ENCODE measurements around the gene NUDT2. TPM values are rescaled to one million over a fixed set of nuclear protein-coding genes. Genes with fewer than 3 reads are reported as not detected.
A peak's percentile ranks its signal among the peaks of the same experiment; 100 is the strongest.
"Not testable (repeated sequence)": the region's sequence is repeated elsewhere in the genome, so short reads cannot be mapped to it uniquely, and the experiment has no call there.

NUDT2 gene
- total RNA-seq (2014; rRNA removed; shearing (Covaris generic); ENCODE audit: low replicate concordance), result 10.4 and 14.2 TPM in 2 replicates

DNA sequence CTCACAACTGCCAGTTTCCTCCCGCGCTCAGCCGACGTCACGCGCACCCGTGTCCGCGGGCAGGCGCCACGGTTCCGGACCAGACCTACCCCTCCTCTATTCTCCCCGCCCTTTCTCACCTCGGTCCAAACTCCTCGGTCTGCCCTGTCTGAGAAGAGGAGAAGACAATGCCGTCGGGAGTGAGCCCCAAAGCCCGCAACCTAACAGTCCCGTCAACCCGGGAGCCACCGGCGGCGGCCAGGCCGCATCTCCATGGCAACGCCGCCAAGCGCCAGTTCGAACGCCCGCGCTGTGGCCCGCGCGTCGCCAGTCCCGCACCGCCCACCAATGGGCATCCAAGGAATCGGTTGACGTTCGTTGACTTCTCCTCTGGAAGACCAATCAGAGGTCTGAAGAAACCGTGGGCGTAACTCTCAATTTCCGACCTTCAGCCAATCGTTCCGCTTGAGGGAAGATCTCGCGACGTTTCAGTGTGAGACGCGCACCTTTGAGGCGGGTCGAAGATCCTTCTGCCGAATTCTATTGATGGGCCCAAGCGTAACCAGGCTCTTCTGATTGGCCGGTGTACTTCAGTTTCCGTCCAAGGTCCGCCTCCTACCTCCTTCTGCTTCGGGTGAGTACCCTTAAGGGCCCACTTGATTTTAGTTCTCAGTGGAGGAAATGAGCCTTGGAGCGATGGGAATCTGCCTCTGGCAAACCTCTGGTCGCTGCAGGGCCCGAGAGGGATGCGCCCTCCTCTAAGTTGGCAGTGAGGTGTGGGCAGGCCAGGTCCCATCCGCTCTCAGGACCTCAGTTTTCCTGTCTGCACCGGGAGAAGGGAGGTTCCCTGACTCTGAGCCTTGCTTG lies at the start of gene NUDT2, which contains the start of gene KIF24:
NUDT2 (plus strand) TSS at position 583 of the 846 bp plus-strand sequence. CDS start 9,471 bp downstream, outside the sequence.
KIF24 (minus strand) TSS at position 282 of the 846 bp plus-strand sequence. CDS start 17,922 bp downstream, outside the sequence.
- peaks cover 55% of the 10 kb centered on the region for H3K79me2 ChIP-seq (ENCODE audit: low read length)

DNA sequence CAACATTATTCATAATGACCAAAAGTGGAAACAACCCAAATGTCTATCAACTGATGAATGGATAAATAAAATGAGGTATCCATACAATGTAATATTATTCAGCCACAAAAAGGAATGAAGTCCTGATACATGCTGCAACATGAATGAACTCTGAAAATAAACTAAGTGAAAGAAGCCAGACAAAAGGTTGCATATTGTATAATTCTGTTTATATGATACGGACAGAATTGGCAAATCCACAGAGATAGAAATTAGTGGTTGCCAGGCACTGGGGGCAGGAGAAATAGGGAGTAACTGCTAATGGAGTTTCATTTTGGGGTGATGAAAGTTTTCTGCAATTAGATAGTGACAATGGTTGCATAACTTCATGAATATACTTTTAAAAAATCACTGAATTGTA lies 47.3 kb upstream of the NUDT2 start:
- Histone ChIP-seq H3K9me2 (replicated peaks; ENCODE audit: insufficient read depth, low read length) (no peaks in the 10 kb centered on the region), H3K4me2 (ENCODE audit: low read depth, low read length, poor library complexity, severe bottlenecking) (no peak overlapping the region), H3K27me3 (ENCODE audit: low read length) (no peaks in the 10 kb centered on the region), H3K4me3 (ENCODE audit: low read length) (no peak overlapping the region), H3K79me2 (ENCODE audit: low read length) (no peaks in the 10 kb centered on the region), H2AFZ (ENCODE audit: low read length) (no peak overlapping the region), H3K27ac (ENCODE audit: low read length) (no peak overlapping the region), H4K20me1 (ENCODE audit: insufficient read depth, low read depth, low read length) (no peaks in the 10 kb centered on the region), H3K4me1 (ENCODE audit: low read length) (peaks cover 8% of the 10 kb centered on the region), H3K9me3 (ENCODE audit: low read length) (no peaks in the 10 kb centered on the region), H3K9ac (ENCODE audit: low read length) (no peak overlapping the region), H3K36me3 (ENCODE audit: insufficient read depth, low read length) (peaks cover 10% of the 10 kb centered on the region; the same call in 1 of the 2 replicates)
- no peak for DNase-seq

More for the DNA sequence above, at the start of gene NUDT2, which contains the start of gene KIF24:
- H3K27ac ChIP-seq (ENCODE audit: low read length), result peak within 1 kb of the TSS; percentile 80
- DNase-seq, result peak; percentile 100
- no peaks in the 10 kb centered on the region for H3K36me3 ChIP-seq (ENCODE audit: insufficient read depth, low read length)
- peak within 1 kb of the TSS; percentile 95 for H3K9ac ChIP-seq (ENCODE audit: low read length)
- peaks cover 49% of the 10 kb centered on the region for H3K4me1 ChIP-seq (ENCODE audit: low read length)
- no peaks in the 10 kb centered on the region for H3K27me3 ChIP-seq (ENCODE audit: low read length)
- peak within 1 kb of the TSS; percentile 97 for H3K4me2 ChIP-seq (ENCODE audit: low read depth, low read length, poor library complexity, severe bottlenecking)
- H4K20me1 ChIP-seq (ENCODE audit: insufficient read depth, low read depth, low read length), result no peaks in the 10 kb centered on the region
- H3K9me2 ChIP-seq (replicated peaks; ENCODE audit: insufficient read depth, low read length), result no peaks in the 10 kb centered on the region
- peak within 1 kb of the TSS; percentile 83 for H2AFZ ChIP-seq (ENCODE audit: low read length)
- H3K4me3 ChIP-seq (ENCODE audit: low read length), result peak within 1 kb of the TSS; percentile 90
- H3K9me3 ChIP-seq (ENCODE audit: low read length), result no peaks in the 10 kb centered on the region

DNA sequence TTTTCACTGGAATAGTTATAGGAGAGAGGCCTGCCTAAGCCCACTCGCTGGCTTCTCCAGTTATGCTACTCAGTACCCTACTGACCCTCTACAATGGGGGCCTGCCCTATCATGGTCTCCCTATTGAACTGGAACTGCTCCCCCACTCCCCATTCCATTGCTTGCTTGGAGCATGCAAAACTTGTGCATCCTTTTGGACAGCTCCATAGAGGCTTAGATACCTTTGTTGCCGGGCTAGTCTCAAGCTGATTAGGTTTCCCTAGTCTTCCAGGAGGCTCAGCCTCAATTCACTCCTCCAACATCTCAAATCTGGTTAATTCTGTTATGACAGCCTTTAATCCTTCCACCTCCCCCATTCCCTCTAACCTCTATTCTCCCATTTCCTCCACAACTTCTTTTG lies 40.2 kb upstream of the NUDT2 start:
- H3K4me3 ChIP-seq (ENCODE audit: low read length), result no peak overlapping the region
- peaks cover 12% of the 10 kb centered on the region for H3K4me1 ChIP-seq (ENCODE audit: low read length)
- H3K27me3 ChIP-seq (ENCODE audit: low read length), result no peaks in the 10 kb centered on the region
- no peaks in the 10 kb centered on the region for H3K9me2 ChIP-seq (replicated peaks; ENCODE audit: insufficient read depth, low read length)
- H3K36me3 ChIP-seq (ENCODE audit: insufficient read depth, low read length), result peaks cover 22% of the 10 kb centered on the region; the same call in 1 of the 2 replicates
- H3K9me3 ChIP-seq (ENCODE audit: low read length), result no peaks in the 10 kb centered on the region
- no peak for DNase-seq
- no peak overlapping the region for H2AFZ ChIP-seq (ENCODE audit: low read length)
- no peak overlapping the region for H3K27ac ChIP-seq (ENCODE audit: low read length)
- no peak overlapping the region for H3K4me2 ChIP-seq (ENCODE audit: low read depth, low read length, poor library complexity, severe bottlenecking)
- no peak overlapping the region for H3K9ac ChIP-seq (ENCODE audit: low read length)
- no peaks in the 10 kb centered on the region for H4K20me1 ChIP-seq (ENCODE audit: insufficient read depth, low read depth, low read length)
- H3K79me2 ChIP-seq (ENCODE audit: low read length), result peaks cover 16% of the 10 kb centered on the region

DNA sequence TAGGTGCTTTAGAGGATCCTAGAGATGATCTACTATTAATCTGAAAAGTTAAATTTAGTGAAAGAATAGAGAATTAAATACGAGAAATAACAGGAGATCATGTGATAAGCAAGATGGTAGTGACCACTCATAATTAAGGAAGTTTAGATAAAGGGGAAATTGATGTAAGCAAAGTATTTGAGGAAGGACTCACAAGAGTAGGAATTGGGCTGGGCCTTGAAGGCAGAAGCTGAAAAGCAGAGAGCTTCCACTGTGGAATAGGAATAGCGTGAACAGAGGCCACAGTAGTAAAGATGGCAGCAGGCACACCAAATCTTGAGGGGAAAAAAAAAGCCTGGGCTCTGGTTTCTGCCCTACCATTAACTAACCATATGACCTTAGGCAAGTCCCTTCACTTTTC lies 38.3 kb upstream of the NUDT2 start:
- peaks cover 22% of the 10 kb centered on the region; the same call in 1 of the 2 replicates for H3K36me3 ChIP-seq (ENCODE audit: insufficient read depth, low read length)
- H3K27me3 ChIP-seq (ENCODE audit: low read length), result no peaks in the 10 kb centered on the region
- H3K4me2 ChIP-seq (ENCODE audit: low read depth, low read length, poor library complexity, severe bottlenecking), result no peak overlapping the region
- H3K4me3 ChIP-seq (ENCODE audit: low read length), result no peak overlapping the region
- no peak overlapping the region for H2AFZ ChIP-seq (ENCODE audit: low read length)
- no peak overlapping the region for H3K9ac ChIP-seq (ENCODE audit: low read length)
- peaks cover 12% of the 10 kb centered on the region for H3K4me1 ChIP-seq (ENCODE audit: low read length)
- no peaks in the 10 kb centered on the region for H3K9me2 ChIP-seq (replicated peaks; ENCODE audit: insufficient read depth, low read length)
- H3K9me3 ChIP-seq (ENCODE audit: low read length), result no peaks in the 10 kb centered on the region
- no peaks in the 10 kb centered on the region for H4K20me1 ChIP-seq (ENCODE audit: insufficient read depth, low read depth, low read length)
- H3K27ac ChIP-seq (ENCODE audit: low read length), result no peak overlapping the region
- H3K79me2 ChIP-seq (ENCODE audit: low read length), result peaks cover 21% of the 10 kb centered on the region
- no peak for DNase-seq

DNA sequence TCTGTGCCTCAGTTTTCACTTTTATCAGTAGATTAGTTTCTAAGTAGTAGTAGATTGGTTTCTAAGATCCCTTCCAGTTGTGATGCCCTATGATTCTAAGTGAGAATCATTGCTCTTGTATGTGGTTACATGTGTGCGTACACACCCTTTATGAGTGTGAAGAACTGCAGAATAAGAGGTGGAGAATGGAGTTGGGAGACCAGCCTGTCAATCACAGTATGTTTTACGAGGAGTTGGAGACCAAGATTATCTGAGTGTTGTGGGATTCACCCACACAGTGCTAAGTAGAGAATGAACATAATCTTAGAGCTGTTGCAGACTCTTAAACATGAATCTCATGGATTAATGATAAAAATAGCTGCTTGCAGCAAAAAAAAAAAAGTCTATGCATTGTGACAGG lies 37.9 kb upstream of the NUDT2 start:
- Histone ChIP-seq H2AFZ (ENCODE audit: low read length) (no peak overlapping the region), H3K27ac (ENCODE audit: low read length) (no peak overlapping the region), H3K27me3 (ENCODE audit: low read length) (no peaks in the 10 kb centered on the region), H3K4me3 (ENCODE audit: low read length) (no peak overlapping the region), H3K9me2 (replicated peaks; ENCODE audit: insufficient read depth, low read length) (no peaks in the 10 kb centered on the region), H4K20me1 (ENCODE audit: insufficient read depth, low read depth, low read length) (no peaks in the 10 kb centered on the region), H3K79me2 (ENCODE audit: low read length) (peaks cover 21% of the 10 kb centered on the region), H3K9me3 (ENCODE audit: low read length) (no peaks in the 10 kb centered on the region), H3K4me2 (ENCODE audit: low read depth, low read length, poor library complexity, severe bottlenecking) (no peak overlapping the region), H3K36me3 (ENCODE audit: insufficient read depth, low read length) (peaks cover 19% of the 10 kb centered on the region; the same call in 1 of the 2 replicates), H3K9ac (ENCODE audit: low read length) (no peak overlapping the region), H3K4me1 (ENCODE audit: low read length) (peaks cover 12% of the 10 kb centered on the region)
- no peak for DNase-seq

DNA sequence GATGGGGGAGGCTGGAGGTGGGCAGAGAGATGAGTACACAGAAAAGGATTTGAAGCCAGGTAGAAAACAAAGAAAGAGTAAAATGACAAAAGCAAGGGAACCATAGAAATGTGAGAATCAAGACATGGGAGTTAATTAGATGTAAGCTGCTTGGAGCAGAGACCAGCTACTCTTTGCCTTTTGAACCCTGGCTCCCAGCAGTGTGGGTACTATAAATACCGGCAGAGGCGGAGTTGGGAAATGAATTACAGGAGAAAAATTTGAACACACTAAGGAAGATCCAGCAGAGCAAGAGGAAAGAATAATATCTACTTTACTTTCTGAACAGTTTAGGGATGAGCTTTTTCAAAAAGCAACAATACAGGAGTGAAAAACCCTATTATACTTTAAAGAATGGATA lies 36.8 kb upstream of the NUDT2 start:
- Histone ChIP-seq H3K4me1 (ENCODE audit: low read length) (peaks cover 5% of the 10 kb centered on the region), H3K9me2 (replicated peaks; ENCODE audit: insufficient read depth, low read length) (no peaks in the 10 kb centered on the region), H3K4me2 (ENCODE audit: low read depth, low read length, poor library complexity, severe bottlenecking) (no peak overlapping the region), H3K9me3 (ENCODE audit: low read length) (no peaks in the 10 kb centered on the region), H3K36me3 (ENCODE audit: insufficient read depth, low read length) (0 out of 2 replicates have a peak, but pooled peaks cover 11% of the 10 kb centered on the region), H3K27me3 (ENCODE audit: low read length) (no peaks in the 10 kb centered on the region), H3K9ac (ENCODE audit: low read length) (no peak overlapping the region), H3K4me3 (ENCODE audit: low read length) (no peak overlapping the region), H3K79me2 (ENCODE audit: low read length) (peaks cover 21% of the 10 kb centered on the region), H4K20me1 (ENCODE audit: insufficient read depth, low read depth, low read length) (no peaks in the 10 kb centered on the region), H3K27ac (ENCODE audit: low read length) (no peak overlapping the region), H2AFZ (ENCODE audit: low read length) (no peak overlapping the region)
- DNase-seq, result no peak

DNA sequence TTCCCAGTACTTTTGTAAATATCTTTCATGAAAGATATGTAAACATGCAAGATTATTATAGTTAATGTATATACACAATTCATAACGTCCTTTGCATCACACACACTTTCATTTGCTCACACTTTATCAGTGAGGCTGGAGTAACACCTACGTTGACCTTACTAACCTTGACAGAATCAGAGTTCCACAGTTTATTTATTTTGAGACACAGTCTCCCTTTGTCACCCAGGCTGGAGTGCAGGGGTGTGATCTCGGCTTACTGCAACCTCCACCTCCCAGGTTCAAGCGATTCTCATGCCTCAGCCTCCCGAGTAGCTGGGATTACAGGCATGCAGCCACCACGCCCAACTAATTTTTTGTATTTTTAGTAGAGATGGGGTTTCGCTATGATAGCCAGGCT lies 28.3 kb upstream of the NUDT2 start:
- not testable (repeated sequence) for H3K9me2 ChIP-seq (replicated peaks; ENCODE audit: insufficient read depth, low read length); H3K4me3 ChIP-seq (ENCODE audit: low read length); H2AFZ ChIP-seq (ENCODE audit: low read length); H4K20me1 ChIP-seq (ENCODE audit: insufficient read depth, low read depth, low read length); H3K79me2 ChIP-seq (ENCODE audit: low read length); H3K4me1 ChIP-seq (ENCODE audit: low read length); H3K27ac ChIP-seq (ENCODE audit: low read length); H3K27me3 ChIP-seq (ENCODE audit: low read length); DNase-seq; H3K9me3 ChIP-seq (ENCODE audit: low read length); H3K9ac ChIP-seq (ENCODE audit: low read length); H3K4me2 ChIP-seq (ENCODE audit: low read depth, low read length, poor library complexity, severe bottlenecking)
- peaks cover 12% of the 10 kb centered on the region; the same call in 1 of the 2 replicates for H3K36me3 ChIP-seq (ENCODE audit: insufficient read depth, low read length)

DNA sequence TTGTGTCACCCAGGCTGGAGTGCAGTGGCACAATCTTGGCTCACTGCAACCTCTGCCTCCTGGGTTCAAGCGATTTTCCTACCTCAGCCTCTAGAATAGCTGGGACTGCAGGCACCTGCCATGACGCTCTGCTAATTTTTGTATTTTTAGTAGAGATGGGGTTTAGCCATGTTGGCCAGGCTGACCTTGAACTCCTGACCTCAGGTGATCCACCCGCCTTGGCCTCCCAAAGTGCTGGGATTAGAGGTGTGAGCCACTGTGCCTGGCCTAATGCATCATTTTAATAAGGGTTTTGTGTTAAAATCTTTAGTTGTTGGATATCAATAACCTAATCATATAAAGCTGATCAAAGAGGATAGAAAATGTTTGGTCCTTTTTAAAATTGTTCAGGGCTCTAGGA lies 21.1 kb upstream of the NUDT2 start:
- H3K27me3 ChIP-seq (ENCODE audit: low read length); H4K20me1 ChIP-seq (ENCODE audit: insufficient read depth, low read depth, low read length); H3K4me2 ChIP-seq (ENCODE audit: low read depth, low read length, poor library complexity, severe bottlenecking); H3K9me3 ChIP-seq (ENCODE audit: low read length); H2AFZ ChIP-seq (ENCODE audit: low read length); H3K4me3 ChIP-seq (ENCODE audit: low read length); H3K9ac ChIP-seq (ENCODE audit: low read length); H3K4me1 ChIP-seq (ENCODE audit: low read length); DNase-seq; H3K9me2 ChIP-seq (replicated peaks; ENCODE audit: insufficient read depth, low read length); H3K27ac ChIP-seq (ENCODE audit: low read length): not testable (repeated sequence)
- Histone ChIP-seq H3K36me3 (ENCODE audit: insufficient read depth, low read length) (peaks cover 15% of the 10 kb centered on the region; the same call in 1 of the 2 replicates), H3K79me2 (ENCODE audit: low read length) (peaks cover 46% of the 10 kb centered on the region)
